HG03558 (cell line): ENCODE measurements around the gene TFB1M.

Source experiments
- ATAC-seq: cut with Tn5 transposase; IDR thresholded peaks from one replicate; pipeline ENCODE4 v1.9.1; 2021; ENCODE audit warnings: moderate number of reproducible peaks; ENCODE audit not compliant: unreplicated experiment; ENCODE audit errors: extremely low read depth

Gene TFB1M

DNA sequence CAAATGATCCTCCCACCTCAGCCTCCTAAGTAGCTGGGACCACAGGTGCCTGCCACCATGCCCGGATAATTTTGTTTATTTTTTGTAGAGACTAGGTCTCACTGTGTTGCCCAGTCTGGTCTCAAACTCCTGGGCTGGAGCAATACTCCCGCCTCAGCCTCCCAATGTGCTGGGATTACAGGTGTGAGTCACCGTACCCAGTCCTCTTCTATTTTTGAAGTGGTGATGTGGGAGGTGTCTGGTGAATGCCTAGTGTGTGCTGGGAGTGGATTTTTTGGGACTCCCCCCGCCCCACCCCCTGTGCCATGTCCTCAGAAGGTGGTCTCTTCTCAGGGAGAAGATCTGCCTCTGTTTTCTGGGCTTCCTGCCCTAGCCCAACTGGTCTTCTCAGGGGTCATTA lies 98.4 kb downstream of the TFB1M start:
- ATAC-seq, result no peak

GRCh38 chr6:155213611-155214372 lies 100.5 kb downstream of the TFB1M start:
- no peak for ATAC-seq

DNA sequence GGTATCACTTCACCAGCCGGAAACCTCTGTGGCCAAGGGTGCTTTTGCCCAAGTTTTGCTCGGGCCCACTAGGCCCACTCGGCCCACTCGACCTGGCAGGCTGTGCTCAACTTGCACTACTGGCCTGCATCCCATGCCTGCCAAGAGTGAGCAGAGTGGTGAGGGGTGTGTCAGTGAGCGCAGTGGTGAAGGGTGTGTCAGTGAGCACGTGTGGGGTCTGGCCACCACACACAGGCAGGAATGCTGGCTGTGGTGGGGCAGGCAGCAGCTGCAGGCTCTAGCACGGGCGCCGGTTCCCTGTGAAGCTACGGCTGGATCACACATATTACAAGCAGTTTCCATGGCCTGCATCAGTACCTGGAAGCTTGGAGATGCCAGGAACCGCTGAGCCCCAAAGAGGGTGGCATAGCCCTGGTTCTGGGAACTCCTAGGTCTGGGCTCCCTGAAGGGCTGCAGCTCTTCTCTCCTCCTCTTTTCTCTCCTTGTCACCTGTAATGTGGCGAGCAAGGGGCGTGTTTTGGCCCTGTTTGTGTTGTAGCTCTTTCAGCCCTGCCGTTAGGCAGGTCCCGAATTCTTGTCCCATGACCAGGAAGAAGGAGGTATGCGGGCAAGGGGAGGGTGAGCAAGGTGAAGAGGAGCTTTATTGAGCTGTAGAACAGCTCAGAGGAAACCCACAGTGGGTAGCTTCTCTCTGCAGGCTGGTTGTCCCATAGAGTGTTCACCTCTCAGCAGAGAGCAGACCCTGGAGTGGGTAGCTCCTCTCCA lies 101.5 kb downstream of the TFB1M start:
- ATAC-seq, result no peak

DNA sequence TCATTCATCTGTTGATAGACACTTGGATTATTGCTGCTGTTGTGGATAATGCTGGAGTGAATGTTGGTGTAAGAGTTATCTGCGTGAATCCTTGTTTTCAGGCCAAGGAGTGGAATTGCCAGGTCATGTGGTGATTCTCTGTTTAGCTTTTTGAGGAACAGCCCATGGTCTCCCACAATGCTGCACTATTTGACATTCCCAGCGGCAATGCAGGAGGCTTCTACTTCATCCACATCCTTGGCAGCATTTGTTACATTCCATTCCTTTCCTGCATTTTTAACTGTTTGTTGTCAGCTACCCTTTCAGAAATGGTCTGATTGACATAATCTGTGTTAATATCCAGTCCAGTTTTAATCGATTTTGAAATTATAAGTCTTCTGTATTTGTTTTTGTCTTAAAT lies 102.2 kb downstream of the TFB1M start:
- ATAC-seq, result no peak

- ATAC-seq, result no peak
Measured at GRCh38 chr6:155207223-155207622, 107.1 kb downstream of the TFB1M start.
